Mesothelial cell of epicardium (in vitro differentiated cells): Measurements from ENCODE around the gene ACTN4. TPM values are rescaled to one million over a fixed set of nuclear protein-coding genes. Genes with fewer than 3 reads are reported as not detected.

Experiments used
- DNase-seq, 2 experiments: peaks; one replicate each; pipeline ENCODE4 v3.0.0; 2021; ENCODE audit warnings: low spot score in 2 of 2; ENCODE audit not compliant: unreplicated experiment in 2 of 2
- H3K27ac Mint-ChIP-seq: 2 replicates; pipeline ENCODE4 v1.8.0; 2021; ENCODE audit warnings: mixed read lengths
- H3K27me3 Mint-ChIP-seq: 2 replicates; pipeline ENCODE4 v1.8.0; 2021; ENCODE audit warnings: low read depth, mixed read lengths
- H3K36me3 Mint-ChIP-seq: 2 replicates; pipeline ENCODE4 v1.8.0; 2021; ENCODE audit warnings: mixed read lengths
- H3K4me1 Mint-ChIP-seq: 2 replicates; pipeline ENCODE4 v1.8.0; 2021; ENCODE audit warnings: mixed read lengths
- H3K4me3 Mint-ChIP-seq: 2 replicates; pipeline ENCODE4 v1.8.0; 2021; ENCODE audit warnings: mild to moderate bottlenecking, moderate library complexity, mixed read lengths
- H3K9me3 Mint-ChIP-seq: 2 replicates; pipeline ENCODE4 v1.8.0; 2021; ENCODE audit warnings: mixed read lengths
- total RNA-seq: library from RNA; stranded (reverse); gene quantifications from 3 replicates; pipeline ENCODE4 v1.2.1, GENCODE V29; 2021
- TF ChIP-seq, protein P1 (sequence below): fragments of 200-600 bp; sonication (generic); IDR thresholded peaks from one replicate; pipeline ENCODE4 v1.5.0; 2021; ENCODE audit warnings: antibody characterized with exemption; ENCODE audit not compliant: unreplicated experiment

The ACTN4 gene
- total RNA-seq, 1 donor from 2014 or later = 452 TPM

DNA sequence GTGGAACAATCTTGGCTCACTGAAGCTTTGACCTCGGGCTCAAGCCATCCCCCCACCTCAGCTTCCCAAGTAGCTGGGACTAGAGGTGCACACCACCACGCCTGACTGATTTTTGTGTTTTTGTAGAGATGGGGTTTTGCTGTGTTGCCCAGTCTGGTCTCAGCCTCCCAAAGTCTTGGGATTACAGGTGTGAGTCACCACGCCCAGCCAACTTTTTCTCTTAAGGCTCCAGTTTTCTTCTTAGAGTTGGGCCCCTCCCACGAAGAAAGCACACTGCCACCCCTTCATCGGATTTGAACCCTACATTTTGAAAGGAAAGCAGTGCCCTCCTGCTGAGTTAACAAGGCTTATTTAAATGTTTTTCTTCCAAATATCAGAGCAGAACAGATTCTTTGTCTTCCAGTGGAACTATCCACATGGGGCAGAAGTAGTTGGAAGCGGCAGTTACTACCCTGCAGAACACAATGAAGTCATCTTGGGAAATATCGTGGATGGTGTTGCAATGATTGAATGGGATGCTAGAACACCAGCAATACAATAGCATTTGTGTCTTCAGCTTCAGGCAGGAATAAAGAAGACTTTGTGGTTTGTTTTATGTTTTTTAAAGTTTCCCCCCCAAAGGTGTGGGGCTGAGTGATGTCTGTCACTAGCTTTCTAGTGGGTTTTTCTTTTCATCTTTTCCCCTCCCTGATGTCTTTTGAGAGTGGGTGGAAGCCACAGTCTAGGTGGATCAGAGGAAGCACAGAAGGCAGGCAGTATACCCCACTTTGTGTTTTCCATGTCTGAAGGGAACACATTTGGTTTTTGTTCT lies 8.9 kb downstream of the ACTN4 start:
- Mint-ChIP-seq H3K27me3 (no peaks in the 10 kb centered on the region), H3K36me3 (peaks cover 10% of the 10 kb centered on the region), H3K4me3 (no peak overlapping the region), H3K27ac (peak overlapping the region; percentile 100), H3K4me1 (peaks cover 93% of the 10 kb centered on the region), H3K9me3 (no peaks in the 10 kb centered on the region)
- TF ChIP-seq, protein P1, sequence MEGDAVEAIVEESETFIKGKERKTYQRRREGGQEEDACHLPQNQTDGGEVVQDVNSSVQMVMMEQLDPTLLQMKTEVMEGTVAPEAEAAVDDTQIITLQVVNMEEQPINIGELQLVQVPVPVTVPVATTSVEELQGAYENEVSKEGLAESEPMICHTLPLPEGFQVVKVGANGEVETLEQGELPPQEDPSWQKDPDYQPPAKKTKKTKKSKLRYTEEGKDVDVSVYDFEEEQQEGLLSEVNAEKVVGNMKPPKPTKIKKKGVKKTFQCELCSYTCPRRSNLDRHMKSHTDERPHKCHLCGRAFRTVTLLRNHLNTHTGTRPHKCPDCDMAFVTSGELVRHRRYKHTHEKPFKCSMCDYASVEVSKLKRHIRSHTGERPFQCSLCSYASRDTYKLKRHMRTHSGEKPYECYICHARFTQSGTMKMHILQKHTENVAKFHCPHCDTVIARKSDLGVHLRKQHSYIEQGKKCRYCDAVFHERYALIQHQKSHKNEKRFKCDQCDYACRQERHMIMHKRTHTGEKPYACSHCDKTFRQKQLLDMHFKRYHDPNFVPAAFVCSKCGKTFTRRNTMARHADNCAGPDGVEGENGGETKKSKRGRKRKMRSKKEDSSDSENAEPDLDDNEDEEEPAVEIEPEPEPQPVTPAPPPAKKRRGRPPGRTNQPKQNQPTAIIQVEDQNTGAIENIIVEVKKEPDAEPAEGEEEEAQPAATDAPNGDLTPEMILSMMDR = no peak
- DNase-seq = no peak

DNA sequence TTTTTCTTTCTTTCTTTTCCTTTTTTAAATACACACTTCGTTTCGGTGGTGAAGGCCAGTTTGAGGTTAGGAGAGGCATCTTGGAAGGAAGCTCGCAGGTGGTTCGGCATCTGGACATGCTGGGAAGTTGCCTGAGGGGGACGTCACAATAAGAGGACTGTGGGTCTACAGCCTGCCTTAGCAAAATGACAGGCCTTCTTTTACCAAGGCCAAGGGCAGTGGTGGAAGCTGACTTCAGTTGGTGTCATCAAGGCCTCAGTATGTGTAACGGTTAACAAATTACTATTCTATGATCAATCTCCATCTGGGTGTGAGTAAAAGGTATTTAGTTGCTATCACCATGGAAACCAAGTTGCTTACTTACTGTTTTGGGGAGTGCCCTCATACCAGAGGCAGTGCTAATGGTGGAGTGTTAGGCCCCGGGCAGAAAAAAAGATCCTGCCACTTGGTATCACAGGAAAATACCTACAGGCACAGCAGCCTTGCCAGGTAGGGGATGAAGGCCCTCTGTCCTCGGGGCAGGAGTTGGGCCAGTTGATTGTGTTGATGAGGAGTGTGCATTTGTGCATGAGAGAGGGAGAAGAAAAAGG lies 10.3 kb downstream of the ACTN4 start:
- H3K27me3 Mint-ChIP-seq = no peaks in the 10 kb centered on the region
- H3K4me1 Mint-ChIP-seq = peaks cover 92% of the 10 kb centered on the region
- H3K27ac Mint-ChIP-seq = peak overlapping the region; percentile 100
- peak overlapping the region; percentile 41 for H3K4me3 Mint-ChIP-seq
- DNase-seq = no peak
- peaks cover 10% of the 10 kb centered on the region for H3K36me3 Mint-ChIP-seq
- TF ChIP-seq, protein P1 = no peak
- no peaks in the 10 kb centered on the region for H3K9me3 Mint-ChIP-seq

DNA sequence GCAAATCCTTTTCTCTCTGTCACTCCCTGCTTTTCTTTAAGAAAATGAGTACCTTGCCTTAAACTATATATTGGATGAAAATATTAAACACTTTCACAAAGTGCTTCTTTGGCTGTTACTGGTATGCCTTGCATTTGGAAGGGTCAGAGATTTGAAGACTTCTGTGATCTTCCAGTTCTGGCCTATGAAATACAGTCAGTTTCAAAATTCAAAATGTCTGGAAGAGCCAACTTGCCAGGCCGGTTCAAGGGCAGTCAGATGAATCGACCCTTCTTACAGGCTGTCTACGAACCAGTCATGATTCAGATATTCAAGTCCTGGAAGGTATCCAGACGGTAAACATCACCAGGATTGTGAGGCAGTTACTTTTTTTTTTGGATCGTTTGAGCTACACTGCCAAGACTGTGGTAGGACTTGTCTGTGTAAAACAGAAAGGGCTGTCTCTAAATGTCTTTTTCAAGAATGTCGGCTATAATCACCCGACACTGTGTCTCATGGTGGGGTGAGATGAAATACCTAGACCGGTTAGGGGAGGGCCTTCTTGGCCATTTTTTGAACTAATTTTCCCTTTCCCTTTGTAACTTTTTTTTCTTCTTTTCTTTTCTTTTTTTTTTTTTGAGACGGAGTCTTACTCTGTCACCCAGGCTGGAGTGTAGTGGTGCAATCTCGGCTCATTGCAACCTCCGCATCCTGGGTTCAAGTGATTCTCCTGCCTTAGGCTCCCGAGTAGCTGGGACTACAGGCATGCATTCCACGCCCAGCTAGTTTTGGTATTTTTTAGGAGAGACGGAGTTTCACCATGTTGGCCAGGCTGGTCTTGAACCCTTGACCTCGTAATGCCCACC lies 11.2 kb downstream of the ACTN4 start:
- Mint-ChIP-seq H3K27me3 (no peaks in the 10 kb centered on the region), H3K36me3 (peaks cover 10% of the 10 kb centered on the region), H3K9me3 (no peaks in the 10 kb centered on the region), H3K4me3 (peak overlapping the region; percentile 41), H3K4me1 (peaks cover 93% of the 10 kb centered on the region), H3K27ac (peak overlapping the region; percentile 100)
- no peak for DNase-seq
- TF ChIP-seq, protein P1 = no peak

DNA sequence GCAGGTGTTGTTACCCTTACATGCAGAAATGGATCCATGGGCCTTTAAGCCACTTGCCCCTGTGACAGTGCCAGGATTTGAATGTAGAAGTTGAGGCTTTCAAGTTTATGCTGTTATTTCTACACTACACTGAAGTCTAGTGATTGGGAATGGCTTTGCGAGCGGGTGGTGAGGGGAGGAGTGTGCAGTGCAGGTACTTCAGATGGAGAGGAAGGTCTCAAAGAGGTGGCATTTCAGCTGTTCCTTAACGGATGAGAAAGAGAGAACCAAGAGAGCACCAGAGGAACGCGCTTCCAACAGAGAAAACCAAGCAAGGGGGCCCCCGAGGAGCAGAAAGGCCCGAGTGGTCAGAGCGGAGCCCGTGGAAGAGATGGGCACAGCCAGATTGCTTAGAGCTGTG lies 13.3 kb downstream of the ACTN4 start:
- H3K36me3 Mint-ChIP-seq = peaks cover 10% of the 10 kb centered on the region
- peak overlapping the region; percentile 100 for H3K27ac Mint-ChIP-seq
- no peaks in the 10 kb centered on the region for H3K27me3 Mint-ChIP-seq
- TF ChIP-seq, protein P1 = no peak
- H3K4me3 Mint-ChIP-seq = no peak overlapping the region
- no peak for DNase-seq
- H3K4me1 Mint-ChIP-seq = peaks cover 94% of the 10 kb centered on the region
- no peaks in the 10 kb centered on the region for H3K9me3 Mint-ChIP-seq

DNA sequence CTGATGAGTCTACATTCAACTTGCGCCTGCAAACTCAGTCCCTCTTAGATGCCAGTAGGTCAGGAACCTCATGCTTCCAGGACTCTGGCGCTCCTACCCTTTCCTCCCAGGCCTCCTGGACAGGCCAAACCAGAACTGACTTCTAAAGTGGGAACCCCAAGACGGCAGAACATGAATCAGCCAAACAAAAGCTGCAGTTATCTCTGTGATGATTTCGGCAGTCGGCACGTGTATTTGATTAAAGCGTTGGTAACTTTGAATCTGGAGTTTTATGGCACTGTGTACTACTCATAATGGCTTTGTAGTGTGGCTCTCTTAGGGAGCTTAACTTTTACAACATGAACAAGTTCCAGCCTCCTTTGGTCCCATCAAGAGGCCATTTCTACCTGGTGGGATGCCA lies 13.7 kb downstream of the ACTN4 start:
- Mint-ChIP-seq H3K9me3 (no peaks in the 10 kb centered on the region), H3K27ac (peak overlapping the region; percentile 100), H3K27me3 (no peaks in the 10 kb centered on the region), H3K4me3 (no peak overlapping the region), H3K36me3 (peaks cover 8% of the 10 kb centered on the region), H3K4me1 (peaks cover 94% of the 10 kb centered on the region)
- TF ChIP-seq, protein P1 = no peak
- DNase-seq = no peak
